NCI-H345 treated with DMSO at 0.1 percent for 48 hours (cell line): Measurements from ENCODE around the gene DSG1.
"Not testable (repeated sequence)": the region's sequence is repeated elsewhere in the genome, so short reads cannot be mapped to it uniquely, and the experiment has no call there.

Source experiments
- DNase-seq: peaks from one replicate; lab custom pipeline; 2025; ENCODE audit not compliant: unreplicated experiment; lab: John Stamatoyannopoulos, UW

DSG1 gene

DNA sequence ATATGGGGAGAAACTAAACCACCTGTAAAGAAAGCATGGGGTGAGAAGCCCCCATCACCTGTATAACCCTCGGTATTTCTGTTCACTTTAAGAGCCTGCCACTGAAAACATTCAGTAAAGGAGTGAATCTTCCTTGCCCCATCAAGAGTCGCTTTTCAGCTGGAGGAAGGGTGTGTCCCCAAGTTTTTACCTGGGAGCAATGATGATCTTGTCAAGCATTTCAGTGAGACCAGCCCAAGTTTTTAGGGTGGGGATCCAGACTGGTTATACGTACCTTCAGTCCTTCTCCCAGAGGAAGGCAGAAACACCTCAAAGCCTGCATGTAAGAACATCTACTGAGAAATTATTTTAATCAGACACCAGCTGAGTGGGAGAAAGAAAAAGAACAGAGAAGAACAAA lies at the start of gene DSG1:
DSG1 (plus strand) TSS at position 301 of the 400 bp plus-strand sequence. CDS start 141 bp downstream, outside the sequence.
- no peak for DNase-seq

DNA sequence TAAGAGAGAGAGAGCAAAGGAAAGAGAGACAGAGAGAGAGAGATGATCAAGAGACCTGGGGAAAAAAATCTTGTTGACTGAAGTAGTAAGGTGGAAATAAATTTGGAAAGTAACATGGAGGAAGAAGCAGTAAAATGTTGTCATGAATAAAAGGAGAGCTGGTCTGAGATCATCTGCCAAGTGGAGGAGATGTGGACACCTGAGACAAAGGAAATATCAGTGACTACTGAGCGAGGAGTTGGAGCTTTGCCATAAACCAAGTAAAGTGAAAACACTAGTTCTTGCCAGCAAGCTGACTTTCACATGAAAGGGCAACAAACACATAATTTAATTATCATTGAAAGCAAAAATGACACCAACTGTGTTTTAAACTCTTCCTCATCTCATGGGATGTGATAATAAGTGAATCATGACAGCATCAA lies 49.0 kb upstream of the DSG1 start:
- DNase-seq: peak; percentile 11

DNA sequence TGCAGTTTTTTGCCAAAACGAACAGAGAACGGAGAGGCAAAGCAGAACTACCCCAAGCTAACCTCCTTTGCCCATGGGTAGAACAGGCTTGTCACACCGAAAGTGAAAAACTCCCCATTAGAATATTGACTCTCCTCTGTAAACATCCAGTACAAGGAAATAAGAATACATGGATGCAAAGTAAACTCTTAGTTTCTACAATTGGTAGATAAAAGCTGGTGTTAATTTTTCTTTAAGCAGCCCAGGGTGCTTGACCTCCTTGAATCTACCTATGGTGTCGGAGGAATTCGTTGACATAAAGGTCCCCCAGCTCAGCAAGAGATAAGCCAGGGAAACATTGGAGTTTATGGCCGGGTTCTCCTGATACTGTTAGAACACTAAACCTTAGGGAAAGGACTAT lies 48.4 kb upstream of the DSG1 start:
- no peak for DNase-seq

DNA sequence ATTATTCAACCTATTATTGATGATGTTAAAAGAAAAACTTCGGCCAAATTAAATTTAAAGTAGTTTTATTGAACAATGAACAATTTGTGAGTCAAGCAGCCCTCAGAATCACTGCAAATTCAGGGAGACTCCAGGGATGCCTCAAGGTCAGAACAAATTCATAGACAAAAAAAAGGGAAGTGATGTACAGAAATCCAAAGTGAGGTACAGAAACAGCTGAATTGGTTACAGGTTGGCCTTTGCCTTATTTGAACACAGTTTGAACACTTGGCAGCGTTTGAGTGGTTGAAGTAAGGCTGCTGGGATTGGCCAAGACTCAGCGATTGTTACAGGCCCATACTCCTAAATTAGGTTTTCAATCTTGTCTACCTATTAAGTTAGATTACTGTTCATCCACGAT lies 47.4 kb upstream of the DSG1 start:
- DNase-seq: no peak

GRCh38 chr18:31273812-31274527 lies 44.0 kb upstream of the DSG1 start:
- DNase-seq: peak; percentile 3

DNA sequence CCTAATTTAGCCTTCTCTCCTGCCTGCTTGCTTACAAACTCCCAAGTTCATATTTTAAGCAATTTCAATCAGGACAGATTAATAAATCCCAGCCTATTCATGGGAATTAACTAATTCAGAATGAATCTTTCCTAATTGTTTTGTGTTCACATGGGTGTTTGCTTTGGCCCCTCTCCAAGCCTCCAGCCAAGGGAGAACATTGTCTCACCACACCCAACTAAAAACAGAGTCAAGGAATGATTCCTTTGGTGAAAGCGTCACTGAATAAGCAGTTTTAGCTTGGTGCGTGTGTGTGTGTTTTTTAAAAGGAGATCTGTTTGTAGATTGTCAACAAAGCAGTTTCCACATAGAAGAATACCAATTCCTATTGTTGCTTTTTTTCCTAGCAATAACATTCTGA lies 43.0 kb upstream of the DSG1 start:
- DNase-seq: no peak

DNA sequence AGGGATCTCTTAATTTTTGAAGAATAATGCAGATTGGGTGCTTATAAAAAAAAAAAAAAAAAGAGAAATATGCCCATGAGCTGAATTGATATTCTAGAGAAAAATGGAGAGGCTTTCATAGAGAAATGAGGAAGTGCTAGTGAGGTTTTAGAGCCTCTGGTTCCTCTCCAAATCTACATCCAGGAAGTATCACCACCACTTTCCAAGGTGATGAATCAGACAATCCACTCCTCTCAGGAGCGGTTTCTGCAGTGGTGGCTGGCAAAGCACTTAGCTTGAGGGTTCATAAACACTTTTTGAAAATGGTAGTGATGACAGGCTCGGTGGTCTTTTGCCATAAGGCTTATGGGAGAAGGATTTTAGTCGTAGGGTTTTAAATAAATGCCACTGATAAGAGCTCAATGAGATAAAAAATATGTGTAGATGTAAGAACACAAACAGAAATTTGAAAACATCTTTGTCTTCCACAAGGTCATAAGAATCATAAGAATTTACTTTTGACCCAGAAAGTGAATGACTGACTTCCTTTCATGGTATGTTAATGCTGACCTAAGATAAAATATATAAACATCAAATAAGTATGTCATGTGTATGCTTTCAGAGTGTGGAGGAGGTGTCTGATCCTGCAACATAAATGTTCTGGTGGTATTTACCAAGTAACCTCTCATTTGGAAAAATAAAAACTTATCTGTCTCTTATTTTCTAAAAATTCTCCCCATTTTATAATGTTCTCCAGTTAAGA lies 42.1 kb upstream of the DSG1 start:
- DNase-seq: no peak

DNA sequence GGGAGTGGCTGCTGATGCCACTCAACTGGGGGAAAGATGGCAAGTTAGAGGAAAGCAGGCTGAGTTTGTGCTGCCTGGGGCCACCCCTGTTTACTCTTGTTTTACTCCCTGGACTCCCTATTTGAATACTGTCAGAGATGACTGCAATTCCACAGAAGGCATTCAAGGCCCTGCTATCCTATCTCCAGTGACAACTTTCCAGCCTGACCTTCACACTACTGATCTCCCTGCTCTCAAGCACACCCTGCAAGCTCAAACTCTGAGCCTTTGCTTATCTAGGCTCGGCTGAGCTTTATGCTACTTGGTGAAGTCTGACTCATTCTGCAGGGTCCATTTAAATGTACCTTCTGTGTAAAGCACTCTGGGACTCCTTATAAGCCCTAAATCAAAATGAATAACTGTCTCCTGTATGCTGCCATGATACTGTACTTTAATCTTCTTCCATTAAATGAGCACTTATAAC lies 39.3 kb upstream of the DSG1 start:
- DNase-seq: no peak

GRCh38 chr18:31280502-31280901 lies 37.5 kb upstream of the DSG1 start:
- no peak for DNase-seq

GRCh38 chr18:31281437-31281836 lies 36.5 kb upstream of the DSG1 start:
- DNase-seq: no peak

DNA sequence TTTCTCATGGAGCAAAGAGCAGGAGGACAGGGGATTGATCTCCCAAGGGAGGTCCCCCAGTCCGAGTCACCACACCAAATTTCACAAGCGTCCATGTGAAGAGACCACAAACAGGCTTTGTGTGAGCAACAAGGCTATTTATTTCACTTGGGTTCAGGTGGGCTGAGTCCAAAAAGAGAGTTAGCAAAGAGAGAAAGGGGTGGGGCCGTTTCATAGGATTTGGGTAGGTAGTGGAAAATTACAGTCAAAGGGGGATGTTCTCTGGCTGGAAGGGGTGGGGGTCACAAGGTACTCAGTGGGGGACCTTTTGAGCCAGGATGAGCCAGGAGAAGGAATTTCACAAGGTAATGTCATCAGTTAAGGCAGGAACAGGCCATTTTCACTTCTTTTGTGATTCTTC lies 28.5 kb upstream of the DSG1 start:
- not testable (repeated sequence) for DNase-seq

- no peak for DNase-seq
These were observed 26.3 kb upstream of the DSG1 start for GRCh38 chr18:31291688-31292087.

DNA sequence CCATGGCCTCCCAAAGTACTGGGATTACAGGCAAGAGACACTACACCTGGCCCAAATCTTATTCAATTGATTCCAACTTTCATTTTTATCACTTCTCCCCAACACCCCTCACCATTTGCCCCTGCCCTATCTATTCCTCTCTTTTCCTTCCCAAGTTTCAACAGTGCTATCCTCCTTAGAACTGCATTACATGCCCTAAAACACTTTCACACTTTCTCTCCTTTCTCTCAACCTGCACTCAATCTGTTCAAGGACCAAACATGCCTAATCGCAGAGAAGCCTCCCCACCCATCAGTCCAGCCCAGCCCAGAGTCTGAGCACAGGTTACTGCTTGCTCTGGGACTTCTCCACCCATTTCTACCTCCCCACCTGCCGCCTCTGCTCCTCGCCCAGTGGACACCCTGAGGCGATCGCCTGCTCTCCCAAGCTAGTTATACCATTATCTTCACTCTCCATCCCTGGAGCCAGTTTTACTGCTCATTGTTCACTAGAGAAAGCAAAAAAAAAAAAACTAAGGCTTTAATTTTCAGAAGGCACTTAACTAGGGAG lies 23.7 kb upstream of the DSG1 start:
- DNase-seq: no peak

DNA sequence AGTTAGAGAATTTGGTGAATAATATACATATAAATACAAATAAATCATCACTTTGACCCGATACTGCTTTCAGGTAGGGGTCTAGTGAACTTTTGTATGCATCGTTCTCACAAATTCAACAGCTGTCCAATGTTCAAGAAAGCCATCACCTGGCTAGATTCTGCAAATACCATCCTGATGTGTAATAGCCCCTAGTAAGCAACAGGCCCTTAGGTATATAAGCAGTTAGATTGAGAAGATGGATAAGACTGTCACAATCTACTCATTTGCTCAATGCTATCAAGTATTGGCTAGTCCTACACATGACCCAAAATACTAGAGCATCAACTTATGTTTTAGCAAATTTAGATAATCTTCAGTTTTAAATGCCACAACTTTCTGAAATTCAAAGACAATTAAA lies 20.7 kb upstream of the DSG1 start:
- no peak for DNase-seq

DNA sequence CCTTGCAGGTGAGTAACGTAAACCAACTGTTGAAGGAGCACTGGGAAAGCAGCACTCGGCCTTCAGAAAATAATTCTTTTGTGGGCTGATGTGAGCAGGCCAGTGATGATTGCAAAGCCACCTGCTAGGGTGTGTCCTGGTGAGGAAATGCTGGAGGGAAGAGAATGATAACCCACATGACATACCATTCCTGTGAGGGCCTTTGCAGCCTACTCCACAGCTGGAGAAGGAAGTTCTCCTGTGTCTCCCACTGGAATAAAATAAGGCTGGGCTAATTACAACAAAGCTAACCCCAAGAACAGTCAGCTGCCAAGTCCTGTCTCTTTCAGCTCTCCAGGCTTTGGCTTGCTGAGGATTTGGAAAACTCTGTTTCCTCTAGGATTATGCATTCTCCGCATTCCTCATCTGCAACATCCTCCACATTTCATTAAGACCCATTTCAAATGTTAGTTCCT lies 16.7 kb upstream of the DSG1 start:
- DNase-seq: no peak

GRCh38 chr18:31302991-31303390 lies 15.0 kb upstream of the DSG1 start:
- no peak for DNase-seq

DNA sequence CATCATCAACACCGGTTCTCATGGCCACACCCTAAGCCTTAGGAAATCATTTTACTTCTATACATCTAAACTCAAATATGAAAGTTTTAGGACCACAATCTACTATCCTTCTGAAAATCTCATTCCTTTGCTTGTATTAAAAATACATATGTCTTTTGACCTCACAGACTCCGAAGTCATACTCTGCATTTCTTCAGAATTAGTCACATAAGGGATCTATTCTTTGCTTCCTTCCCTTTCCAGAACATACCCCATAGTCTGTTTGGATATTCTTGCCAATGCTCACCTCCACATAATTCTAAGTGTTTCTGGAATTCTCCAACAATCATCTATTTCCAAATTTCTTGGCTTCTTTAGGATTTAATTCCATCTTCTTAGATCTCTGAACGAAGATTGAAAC lies 14.2 kb upstream of the DSG1 start:
- no peak for DNase-seq

DNA sequence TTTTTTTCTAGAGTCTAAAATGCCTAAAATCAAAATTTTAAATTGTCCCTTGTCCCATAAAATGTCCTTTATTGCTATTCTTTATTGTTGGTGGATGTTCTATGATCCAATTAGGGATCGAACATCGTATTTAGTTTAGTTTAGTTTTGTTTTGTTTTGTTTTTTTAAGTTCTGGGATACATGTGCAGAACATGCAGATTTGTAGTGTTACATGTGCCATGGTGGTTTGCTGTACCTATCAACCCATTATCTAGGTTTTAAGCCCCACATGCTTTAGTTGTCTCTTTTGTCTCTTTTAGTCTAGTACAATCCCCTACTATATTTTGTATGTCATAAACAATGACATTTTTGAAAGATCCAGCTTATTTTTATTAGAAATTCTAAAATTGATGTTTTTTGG lies 8.8 kb upstream of the DSG1 start:
- no peak for DNase-seq

GRCh38 chr18:31316974-31317373 lies 986 bp upstream of the DSG1 start:
- no peak for DNase-seq

- DNase-seq: no peak
These were observed 3.8 kb downstream of the DSG1 start for GRCh38 chr18:31321719-31322118.

DNA sequence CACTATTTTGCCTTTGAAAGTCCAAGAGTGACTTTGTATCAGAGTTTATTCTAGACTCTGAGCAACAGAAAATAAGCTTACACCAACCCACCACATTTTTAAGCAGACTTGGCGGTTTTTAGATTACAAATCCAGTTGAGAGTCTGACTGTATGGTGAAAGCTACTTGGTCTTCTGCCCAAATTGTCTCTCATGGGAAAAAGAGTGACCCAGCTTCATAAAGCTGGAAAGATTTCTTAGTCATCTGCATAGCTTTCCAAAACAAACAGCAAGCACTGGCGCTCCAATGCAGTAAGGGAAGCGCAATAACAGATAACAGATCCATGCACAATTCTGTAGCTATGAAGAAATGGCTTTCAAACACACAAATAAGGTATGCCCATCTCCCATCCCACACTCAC lies 7.1 kb downstream of the DSG1 start:
- no peak for DNase-seq

DNA sequence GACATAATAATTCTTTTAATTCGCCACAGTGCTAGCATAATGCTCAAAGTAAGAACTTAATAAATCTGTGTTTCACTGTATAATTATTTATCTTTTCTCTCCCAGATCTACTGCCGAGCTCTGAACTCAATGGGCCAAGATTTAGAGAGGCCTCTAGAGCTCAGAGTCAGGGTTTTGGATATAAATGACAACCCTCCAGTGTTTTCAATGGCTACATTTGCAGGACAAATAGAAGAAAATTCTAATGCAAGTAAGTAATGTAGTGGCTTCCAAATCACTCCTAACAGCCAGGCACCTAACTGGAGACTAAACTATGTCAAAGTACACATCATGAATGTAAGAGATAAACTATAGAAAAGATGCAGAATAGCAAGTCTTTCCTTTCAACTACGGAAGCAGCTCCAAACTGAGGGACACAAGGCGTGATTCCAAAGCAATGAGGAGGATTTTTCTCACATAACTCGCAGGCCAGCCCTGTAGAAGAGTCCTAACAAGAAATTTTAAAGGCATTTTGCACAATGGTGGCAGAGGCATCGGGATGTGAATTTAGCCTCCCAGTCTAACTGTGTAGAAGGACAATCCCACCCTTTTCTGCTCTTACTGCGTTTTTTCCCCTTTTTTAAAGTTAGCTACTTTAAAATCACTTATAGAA lies 12.0 kb downstream of the DSG1 start:
- no peak for DNase-seq
